HUDEP-2 (cell line): ENCODE data around the gene TBC1D9.

Experiments
- DNase-seq, 76 experiments: peaks; one replicate each; lab custom pipeline; 2025; ENCODE audit not compliant: unreplicated experiment in 76 of 76; lab: John Stamatoyannopoulos, UW

TBC1D9 gene

DNA sequence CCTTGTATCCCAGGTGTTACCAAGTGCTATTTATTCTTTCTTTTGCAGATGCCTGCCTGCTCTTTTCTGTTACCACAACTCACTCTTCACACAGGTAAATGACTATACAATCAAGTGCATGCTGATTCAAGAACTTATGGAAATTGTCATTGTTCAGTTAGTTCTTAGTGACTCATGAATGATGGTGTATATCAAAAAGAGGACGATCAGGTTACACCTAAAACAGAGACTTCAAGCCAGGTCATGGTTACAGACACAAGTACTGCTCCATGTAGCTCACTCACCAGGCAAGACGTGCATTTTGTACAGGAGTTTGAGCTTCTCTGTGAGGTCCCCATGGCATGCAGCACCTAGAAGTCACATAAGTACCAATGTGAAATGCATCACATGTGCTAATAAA lies 128.2 kb downstream of the TBC1D9 start:
- DNase-seq: no peak

GRCh38 chr4:140626661-140627376 lies 129.4 kb downstream of the TBC1D9 start:
- DNase-seq: no peak

DNA sequence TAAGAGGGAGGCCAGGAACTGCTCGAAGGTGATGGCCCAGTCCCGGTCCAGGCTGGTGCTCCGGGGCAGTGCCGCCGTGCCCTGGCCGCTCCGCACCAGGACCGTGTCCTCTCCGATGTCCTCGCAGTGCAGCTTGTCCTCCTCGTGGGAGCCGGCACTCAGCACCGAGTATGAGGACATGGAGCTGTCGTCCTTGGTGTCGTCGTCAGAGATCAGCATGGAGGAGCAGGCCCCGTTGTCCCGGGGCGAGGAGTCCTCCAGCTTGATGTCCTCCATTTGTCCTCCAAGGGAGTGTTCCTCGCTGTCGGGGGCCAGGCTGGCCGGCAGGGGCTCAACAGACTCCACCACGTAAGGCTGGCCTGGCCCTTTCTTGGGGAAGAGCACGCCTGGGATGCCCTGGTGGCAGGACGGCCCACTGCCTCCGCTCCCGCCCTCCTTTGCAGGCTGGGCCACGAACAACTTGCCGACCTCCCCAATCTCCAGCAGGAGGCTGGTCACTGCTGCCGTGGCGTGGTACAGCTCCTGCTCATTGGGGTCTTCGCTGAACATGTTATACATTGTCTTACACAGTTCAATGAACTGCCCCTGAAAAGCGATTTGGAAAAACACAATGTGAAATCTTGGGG lies 133.7 kb downstream of the TBC1D9 start:
- DNase-seq: no peak

GRCh38 chr4:140621161-140621560 lies 135.0 kb downstream of the TBC1D9 start:
- no peak for DNase-seq

DNA sequence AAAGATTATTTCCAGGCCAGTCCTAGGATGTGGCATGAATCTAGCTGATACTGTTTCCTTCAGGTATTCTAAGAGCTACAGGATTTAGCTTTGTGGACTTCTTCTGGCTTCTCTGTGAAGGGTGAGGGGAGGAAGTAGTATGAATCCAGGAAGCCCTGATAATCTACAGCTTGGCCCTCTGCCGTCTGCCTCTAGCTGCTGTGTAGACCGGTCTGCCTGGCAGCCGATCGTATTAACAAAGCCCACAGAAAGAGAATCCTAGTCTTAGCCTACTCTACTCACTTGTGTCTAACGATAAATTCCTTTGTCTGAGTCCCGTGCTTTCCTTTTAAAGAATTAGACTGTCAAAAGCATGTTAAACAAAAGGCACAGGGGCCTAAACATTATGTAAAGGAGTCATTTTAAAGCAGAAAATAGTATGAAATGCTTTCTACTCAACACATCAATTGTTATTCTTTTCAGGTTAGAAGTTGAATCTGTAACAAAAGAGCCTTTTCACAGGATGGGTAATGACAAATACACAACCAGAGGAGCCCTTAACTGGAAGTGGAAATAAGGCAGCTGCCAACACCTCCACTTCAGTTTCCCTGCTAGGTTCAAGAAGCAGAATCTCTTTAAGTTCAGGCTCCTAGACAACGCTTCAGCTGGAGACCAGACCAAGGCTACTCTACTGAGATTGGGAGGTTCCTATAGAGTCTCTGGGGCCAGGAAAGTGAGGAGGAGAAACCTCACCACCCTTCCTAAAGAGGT lies 138.5 kb downstream of the TBC1D9 start:
- no peak for DNase-seq

GRCh38 chr4:140615451-140615850 lies 140.7 kb downstream of the TBC1D9 start:
- no peak for DNase-seq

DNA sequence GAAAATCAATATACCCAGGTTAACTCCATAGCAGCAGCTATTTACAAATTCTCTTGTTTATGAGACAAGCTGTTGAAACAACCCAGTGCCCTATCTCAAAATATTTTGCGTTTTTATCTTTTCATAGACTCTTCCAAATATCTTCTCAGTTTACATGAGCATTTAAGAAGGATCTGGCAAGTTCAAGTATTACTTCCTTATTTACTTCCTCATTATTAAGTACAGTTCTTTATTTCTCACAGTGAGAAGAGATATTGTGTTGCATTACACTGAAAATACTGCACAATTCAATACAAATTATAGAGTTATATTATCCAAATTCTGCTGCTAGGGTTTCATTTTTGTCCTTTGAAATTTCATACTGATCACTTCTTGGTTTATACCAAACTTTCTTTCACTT lies 143.8 kb downstream of the TBC1D9 start:
- no peak for DNase-seq

DNA sequence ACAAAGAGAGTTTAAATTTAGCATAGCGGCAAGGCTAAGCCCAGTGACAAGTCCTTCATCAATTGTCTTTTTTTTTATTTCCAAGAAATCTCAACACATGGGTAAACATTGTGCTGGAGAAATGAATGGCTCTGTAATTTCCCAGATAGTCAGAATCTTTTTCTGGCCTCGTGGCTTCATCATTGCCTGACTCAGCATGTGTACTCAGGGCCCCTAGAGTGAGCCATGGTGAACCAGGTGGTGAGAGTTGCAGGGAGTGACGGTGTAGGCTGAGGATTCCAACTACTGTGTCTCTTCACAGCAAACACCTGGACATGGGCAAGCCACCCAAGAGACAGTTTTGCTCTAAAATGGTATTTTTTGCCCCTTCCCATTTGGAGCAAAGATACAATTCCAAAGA lies 144.3 kb downstream of the TBC1D9 start:
- no peak for DNase-seq

DNA sequence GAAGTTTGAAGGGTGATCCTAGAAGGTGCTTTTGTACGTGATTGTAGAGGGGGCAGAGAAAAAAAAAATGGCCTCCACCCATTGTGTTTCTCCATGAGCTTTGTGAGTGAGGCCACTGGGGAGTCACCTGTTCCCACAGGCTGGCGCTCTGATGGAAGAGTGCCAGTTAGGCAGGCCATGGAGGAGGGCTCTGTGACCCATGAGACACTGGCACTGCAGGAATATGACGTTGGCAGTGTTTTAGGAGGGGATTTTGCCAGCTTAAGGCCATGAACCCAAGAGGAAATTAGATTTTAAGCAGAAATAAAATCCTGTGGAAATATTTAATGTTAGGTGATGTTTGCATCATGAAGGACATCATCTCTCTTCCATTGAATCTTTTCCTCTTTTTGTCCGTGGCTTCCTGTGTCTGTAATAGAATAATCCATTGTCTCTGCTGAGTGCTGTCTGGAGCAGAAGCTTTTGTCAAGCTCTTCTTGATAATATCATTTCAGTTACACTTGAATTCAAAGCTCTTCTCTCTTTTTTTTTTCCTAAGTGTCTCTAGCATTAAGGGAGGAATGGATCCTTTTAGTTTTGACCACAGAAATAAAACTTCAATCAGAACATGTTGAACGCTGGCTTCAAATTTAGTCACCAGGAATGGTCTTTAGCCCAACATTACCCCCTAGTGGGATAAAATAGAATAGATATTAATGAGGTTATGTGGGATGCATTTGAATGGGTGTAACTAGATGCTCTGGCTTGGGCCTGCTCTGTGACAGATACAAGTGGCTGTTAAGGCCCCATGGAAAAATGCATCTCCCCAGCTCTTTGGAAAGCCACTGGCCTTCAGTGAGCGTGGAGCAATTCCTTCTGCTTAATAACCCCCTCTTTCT lies 146.4 kb downstream of the TBC1D9 start:
- DNase-seq: peak in 19 of 76 experiments; percentile 0 to 30 (median 12)

DNA sequence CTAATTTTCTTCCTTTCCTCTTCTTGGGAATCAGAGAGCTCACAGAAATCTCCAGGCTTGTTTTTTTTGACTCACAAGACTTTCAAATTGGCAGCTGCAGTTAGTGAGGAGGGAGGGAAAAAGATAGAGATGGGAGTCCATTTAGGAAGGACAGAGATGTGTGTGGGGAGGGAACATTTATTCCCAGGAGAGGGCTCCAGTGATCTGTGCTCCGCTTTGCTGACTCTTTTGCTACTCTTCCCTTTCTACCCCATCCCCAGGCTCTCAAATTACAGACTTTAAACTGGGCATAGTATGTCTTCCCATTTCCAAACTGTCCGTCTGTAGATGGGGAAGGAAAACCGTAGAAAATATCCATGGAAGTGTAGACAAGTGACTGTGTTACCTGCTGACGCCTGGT lies 148.3 kb downstream of the TBC1D9 start:
- no peak for DNase-seq

DNA sequence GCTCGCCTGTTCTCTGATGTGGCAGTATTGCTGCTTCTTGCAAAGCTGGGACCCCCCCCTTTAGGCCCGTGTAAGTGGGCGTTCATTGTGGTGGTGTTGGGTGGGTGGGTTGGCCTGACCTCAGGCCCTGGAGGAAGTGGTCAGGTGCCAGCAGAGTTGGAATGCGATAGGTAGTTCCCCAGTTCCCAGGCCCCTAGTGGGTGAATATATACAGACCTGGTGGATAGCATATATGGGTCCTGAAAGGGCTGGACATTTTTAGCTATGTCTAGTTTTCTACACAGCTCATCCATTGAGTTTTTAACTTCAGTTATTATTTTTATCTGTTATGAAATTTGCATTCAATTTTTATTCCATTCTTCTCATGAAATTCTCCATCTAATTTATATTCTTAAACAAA lies 151.6 kb downstream of the TBC1D9 start:
- no peak for DNase-seq

GRCh38 chr4:140603286-140603685 lies 152.9 kb downstream of the TBC1D9 start:
- no peak for DNase-seq

DNA sequence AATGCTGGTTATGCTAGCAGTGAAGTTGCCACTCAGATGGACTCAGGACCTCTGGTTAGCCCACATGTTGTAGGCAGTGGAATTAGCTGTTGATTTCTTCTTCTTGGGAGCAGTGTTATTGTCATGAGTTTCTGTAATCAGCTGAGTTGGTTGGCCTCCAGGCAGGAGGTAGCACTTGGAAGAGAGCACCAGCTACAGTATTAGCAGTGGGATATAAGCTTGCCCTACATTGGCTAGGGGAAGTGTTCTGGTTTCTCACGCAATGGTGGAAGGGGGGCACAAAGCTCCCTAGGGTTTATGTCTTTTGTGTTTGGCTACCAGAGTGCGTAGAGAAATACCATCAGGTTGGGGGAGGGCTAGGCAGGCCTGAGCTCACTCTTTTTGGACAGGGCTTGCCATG lies 153.5 kb downstream of the TBC1D9 start:
- DNase-seq: no peak

DNA sequence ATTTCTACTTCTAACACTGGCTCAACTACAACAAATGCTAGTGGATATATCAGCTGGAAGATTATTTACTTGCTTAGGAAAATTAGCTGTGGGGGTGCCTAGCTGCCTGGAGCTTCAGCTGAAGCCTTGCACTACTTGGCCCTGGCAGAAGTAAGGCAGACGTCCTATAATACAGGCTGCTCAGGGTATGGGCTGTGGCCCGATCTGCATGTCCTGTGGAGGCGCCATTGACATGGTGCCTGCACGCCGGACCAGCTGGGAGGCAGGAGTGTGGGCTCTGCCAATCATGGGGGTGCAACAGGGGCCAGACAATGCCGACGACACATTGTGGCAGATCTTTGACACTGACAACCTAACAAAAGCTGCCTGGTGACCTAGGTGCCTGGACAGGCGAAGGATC lies 155.8 kb downstream of the TBC1D9 start:
- no peak for DNase-seq

- DNase-seq: peak in 5 of 76 experiments; percentile 0 to 12 (median 1)
Measured at GRCh38 chr4:140595065-140595464, 161.1 kb downstream of the TBC1D9 start.

DNA sequence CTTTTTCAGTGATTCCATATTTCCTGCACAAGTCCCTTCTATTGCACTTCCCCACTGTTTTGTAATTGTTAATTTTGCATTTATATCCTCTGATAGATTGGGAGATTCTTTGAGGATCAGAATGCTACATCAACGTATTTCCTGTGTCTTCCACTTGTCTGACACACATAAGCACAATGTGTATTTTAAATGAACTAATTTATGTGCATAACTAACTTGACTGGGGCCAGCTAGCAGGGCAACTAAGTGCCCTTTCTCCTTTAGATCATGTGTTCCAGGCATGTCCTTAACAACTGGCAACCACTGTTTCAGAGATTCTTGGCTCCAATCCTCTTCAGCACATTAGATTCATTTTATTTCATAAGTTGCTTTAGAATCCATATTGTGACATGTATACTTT lies 171.7 kb downstream of the TBC1D9 start:
- DNase-seq: no peak

- DNase-seq: no peak
Measured at GRCh38 chr4:140581078-140581477, 175.1 kb downstream of the TBC1D9 start.

DNA sequence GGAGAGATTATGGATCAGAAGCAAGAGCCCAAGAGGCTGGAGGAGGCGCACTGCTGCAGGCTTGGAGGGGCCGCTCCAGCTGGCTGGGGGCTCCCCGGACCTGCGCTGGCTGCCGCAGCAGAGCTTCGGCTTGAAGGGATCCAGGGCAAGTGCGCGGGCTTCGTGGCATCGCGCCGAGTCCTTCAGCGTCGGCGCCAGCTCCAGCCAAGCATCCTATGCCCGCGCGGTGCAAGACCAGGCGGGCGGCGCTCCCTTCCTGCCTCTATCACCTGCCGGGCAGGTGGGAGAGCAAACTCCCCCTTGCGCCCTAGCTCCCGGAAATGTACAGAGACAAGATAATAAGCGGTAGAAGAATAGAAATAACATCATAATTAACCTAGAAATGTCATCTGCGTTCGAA lies 176.9 kb downstream of the TBC1D9 start:
- no peak for DNase-seq

- DNase-seq: no peak
Measured at GRCh38 chr4:140575489-140575888, 180.7 kb downstream of the TBC1D9 start.

DNA sequence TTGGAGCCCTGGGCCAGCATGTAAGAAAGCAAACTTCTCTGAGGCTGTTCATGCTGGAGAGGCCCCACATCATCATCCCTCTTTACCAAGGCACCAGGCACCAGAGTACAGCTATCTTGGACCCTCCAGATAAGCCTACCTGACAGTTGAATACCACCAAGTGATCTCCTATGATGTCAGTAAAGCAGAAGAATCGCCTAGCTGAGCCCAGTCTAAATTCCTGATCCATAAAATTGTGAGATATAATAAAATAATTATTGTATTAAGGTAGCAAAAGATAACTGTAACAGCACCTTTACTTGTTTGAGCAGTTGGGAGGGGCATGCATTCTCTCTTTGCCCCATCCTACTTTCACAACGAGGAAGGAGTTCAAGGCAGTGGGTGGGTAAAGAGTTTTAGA lies 184.6 kb downstream of the TBC1D9 start:
- no peak for DNase-seq
